Activated CD8-positive, alpha-beta T cell treated with anti-CD3 and anti-CD28 coated beads for 36 hours (primary cell): ENCODE results near the gene FOXP4. TPM values are rescaled to one million over a fixed set of nuclear protein-coding genes. Genes with fewer than 3 reads are reported as not detected.

Source experiments
- ATAC-seq: fragments of 200-7000 bp; cut with Tn5 transposase; one replicate; pipeline ENCODE4 v1.10.0; 2021; ENCODE audit warnings: mild to moderate bottlenecking, moderate library complexity
- CTCF ChIA-PET: fragments of 350-600 bp; sonication (Branson Sonifier 250); formaldehyde crosslinking; loops from one replicate; lab custom pipeline; 2021; ENCODE audit warnings: antibody characterized with exemption; lab: Charles Lee
- POLR2A ChIA-PET: fragments of 350-600 bp; sonication (Branson Sonifier 250); formaldehyde crosslinking; loops from one replicate; lab custom pipeline; 2021; ENCODE audit warnings: antibody characterized with exemption; lab: Charles Lee
- DNase-seq: peaks from one replicate; pipeline ENCODE4 v3.0.0-alpha.2; 2020
- H3K27ac Mint-ChIP-seq: one replicate; pipeline ENCODE4 v1.8.0; 2021; ENCODE audit warnings: mild to moderate bottlenecking, mixed read lengths
- H3K27me3 Mint-ChIP-seq: one replicate; pipeline ENCODE4 v1.8.0; 2021; ENCODE audit warnings: mixed read lengths
- H3K36me3 Mint-ChIP-seq: one replicate; pipeline ENCODE4 v1.8.0; 2021; ENCODE audit warnings: low read depth, mixed read lengths
- H3K4me1 Mint-ChIP-seq: one replicate; pipeline ENCODE4 v1.8.0; 2021; ENCODE audit warnings: low read depth, mixed read lengths
- H3K4me3 Mint-ChIP-seq: one replicate; pipeline ENCODE4 v1.8.0; 2021; ENCODE audit warnings: mild to moderate bottlenecking, moderate library complexity, mixed read lengths
- H3K9me3 Mint-ChIP-seq: one replicate; pipeline ENCODE4 v1.8.0; 2021; ENCODE audit warnings: mixed read lengths
- intact Hi-C: fragments of 100-400 bp; cut with micrococcal nuclease; formaldehyde crosslinking; loops from one replicate; pipeline ENCODE4 v1.10.0; 2022
- total RNA-seq, 2 experiments: library from RNA; stranded (reverse); gene quantifications; one replicate each; pipeline ENCODE4 v1.2.3, GENCODE V29; 2021
- TF ChIP-seq, protein P1 (sequence below): fragments of 200-600 bp; IDR thresholded peaks from one replicate; pipeline ENCODE4 v1.8.0; 2022; ENCODE audit warnings: antibody characterized with exemption, mild to moderate bottlenecking

Gene FOXP4
- total RNA-seq, 2 experiments from 2014 or later: 11.0 to 11.8 TPM

DNA sequence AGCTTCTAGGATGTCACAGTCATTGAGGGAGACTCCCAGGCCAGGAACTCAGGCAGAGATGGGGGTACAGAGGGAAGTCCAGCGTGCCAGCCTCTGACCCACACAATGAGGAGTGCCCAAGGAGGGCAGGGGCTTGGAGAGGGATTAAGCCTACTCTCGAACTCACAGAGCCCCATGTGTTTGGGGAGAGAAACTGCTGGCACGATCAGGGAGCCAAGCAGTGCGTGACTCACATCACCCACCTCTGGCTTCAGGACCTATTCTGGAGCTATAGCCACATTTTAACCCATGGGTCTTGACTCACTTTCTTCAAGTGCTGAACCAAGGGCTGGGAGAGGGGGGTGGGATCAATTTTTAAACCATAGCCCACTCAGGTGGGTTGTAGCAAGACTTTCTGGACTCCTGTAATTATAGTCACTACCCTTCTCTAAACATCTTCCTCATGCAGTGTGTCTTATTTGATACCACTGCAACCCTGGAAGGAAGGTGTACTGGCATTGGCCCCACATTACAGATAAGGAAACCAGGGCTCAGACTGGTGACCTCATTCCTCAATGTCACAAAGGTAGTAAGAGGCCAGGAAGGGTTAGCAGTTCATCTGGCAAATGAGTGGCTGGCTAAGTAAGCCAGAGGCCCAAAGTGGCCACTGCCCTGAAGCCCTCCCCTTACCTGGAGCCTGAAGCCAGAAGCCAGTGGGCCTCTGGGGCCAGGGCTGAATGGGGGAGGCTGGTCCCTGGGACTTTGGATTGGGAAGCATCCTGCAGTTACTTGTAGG, 12.0 kb downstream of the FOXP4 start:
- Mint-ChIP-seq H3K9me3 (no peaks in the 10 kb centered on the region), H3K4me3 (no peak overlapping the region), H3K27me3 (peaks cover 12% of the 10 kb centered on the region), H3K36me3 (peaks cover 5% of the 10 kb centered on the region), H3K27ac (no peak overlapping the region), H3K4me1 (peaks cover 22% of the 10 kb centered on the region)
- TF ChIP-seq, protein P1, sequence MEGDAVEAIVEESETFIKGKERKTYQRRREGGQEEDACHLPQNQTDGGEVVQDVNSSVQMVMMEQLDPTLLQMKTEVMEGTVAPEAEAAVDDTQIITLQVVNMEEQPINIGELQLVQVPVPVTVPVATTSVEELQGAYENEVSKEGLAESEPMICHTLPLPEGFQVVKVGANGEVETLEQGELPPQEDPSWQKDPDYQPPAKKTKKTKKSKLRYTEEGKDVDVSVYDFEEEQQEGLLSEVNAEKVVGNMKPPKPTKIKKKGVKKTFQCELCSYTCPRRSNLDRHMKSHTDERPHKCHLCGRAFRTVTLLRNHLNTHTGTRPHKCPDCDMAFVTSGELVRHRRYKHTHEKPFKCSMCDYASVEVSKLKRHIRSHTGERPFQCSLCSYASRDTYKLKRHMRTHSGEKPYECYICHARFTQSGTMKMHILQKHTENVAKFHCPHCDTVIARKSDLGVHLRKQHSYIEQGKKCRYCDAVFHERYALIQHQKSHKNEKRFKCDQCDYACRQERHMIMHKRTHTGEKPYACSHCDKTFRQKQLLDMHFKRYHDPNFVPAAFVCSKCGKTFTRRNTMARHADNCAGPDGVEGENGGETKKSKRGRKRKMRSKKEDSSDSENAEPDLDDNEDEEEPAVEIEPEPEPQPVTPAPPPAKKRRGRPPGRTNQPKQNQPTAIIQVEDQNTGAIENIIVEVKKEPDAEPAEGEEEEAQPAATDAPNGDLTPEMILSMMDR: no peak
- ChIA-PET CTCF (no interaction called here), POLR2A (no interaction called here)
- DNase-seq (no peak), ATAC-seq (no peak)
- intact Hi-C loops: no loop called here

DNA sequence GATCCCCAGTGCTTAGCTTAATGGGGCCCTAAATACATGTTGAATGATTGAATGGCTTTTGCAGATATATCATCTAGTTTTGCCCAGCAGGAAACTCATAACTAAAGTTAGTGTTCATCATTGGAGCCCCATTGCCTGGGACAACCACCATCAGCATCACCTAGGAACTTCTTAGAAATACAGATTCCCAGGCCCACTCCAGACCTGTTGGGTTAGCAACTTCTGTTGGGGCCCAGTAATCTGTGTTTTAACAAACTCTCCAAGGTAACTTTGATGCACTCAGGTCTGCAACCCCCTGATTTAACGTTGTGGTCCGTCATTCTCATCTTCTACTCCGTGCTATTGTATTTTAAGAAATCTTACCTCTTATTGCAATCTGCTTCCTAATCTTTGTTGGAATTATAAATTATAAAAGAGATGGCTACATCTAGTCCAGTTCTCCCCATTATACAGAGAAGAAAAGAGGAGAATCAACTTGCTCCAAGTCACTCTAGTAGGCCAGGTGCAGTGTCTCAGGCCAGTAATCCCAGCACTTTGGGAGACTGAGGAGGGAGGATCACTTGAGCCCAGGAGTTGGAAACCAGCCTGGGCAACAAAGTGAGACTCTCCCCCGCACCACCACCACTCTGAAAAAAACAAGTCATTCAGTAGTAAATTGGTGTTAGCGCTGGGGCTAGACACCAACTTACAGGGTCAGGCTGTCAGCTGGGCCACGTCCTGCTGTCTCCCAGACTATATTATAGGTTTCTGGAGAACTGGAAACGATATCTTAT, 13.7 kb downstream of the FOXP4 start:
- Mint-ChIP-seq H3K4me1 (peaks cover 22% of the 10 kb centered on the region), H3K9me3 (no peaks in the 10 kb centered on the region), H3K36me3 (peaks cover 2% of the 10 kb centered on the region), H3K27ac (peak overlapping the region; percentile 87), H3K4me3 (peak overlapping the region; percentile 79), H3K27me3 (peaks cover 8% of the 10 kb centered on the region)
- intact Hi-C loops: no loop called here
- ChIA-PET POLR2A (interaction anchor here (0.7 to 0.9 kb wide), 2 partner anchors 12 to 175 kb away, joined by 3 read pairs; no protein-coding TSS in a partner anchor), CTCF (interaction anchor here (0.6 kb wide), 1 partner anchor 10 kb away, joined by 3 read pairs; no protein-coding TSS in a partner anchor)
- ATAC-seq (no peak), DNase-seq (no peak)
- TF ChIP-seq, protein P1: no peak

DNA sequence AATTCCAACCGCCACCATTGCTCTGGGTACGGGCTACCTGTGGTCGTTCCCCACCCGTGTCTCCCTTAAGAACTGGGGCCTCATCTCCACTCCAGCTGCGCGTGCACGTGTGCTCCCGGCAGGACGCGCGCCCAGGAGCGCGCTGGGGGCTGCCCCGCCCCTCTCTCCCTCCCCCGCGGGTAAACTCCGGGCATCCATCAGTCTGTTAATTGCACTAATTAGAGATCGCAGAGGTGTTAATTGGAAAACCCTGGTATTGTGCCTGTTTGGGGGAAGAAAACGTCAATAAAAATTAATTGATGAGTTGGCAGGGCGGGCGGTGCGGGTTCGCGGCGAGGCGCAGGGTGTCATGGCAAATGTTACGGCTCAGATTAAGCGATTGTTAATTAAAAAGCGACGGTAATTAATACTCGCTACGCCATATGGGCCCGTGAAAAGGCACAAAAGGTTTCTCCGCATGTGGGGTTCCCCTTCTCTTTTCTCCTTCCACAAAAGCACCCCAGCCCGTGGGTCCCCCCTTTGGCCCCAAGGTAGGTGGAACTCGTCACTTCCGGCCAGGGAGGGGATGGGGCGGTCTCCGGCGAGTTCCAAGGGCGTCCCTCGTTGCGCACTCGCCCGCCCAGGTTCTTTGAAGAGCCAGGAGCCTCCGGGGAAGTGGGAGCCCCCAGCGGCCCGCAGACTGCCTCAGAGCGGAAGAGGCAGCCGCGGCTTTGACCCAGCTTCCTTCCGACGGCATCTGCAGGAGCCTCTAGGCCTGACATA, 14.4 kb downstream of the FOXP4 start:
- intact Hi-C loops: no loop called here
- Mint-ChIP-seq H3K27me3 (peaks cover 7% of the 10 kb centered on the region), H3K36me3 (peaks cover 5% of the 10 kb centered on the region), H3K4me1 (peaks cover 22% of the 10 kb centered on the region), H3K9me3 (no peaks in the 10 kb centered on the region), H3K4me3 (peak overlapping the region; percentile 79), H3K27ac (peak overlapping the region; percentile 87)
- ChIA-PET CTCF (interaction anchor here (1.1 kb wide), 1 partner anchor 136 kb away, joined by 4 read pairs; no protein-coding TSS in a partner anchor), POLR2A (interaction anchor here (0.7 to 1.3 kb wide), 4 partner anchors 9 to 144 kb away, joined by 3 to 4 read pairs (median 3); no protein-coding TSS in a partner anchor)
- peak; percentile 94 for DNase-seq
- ATAC-seq: peak; percentile 98
- TF ChIP-seq, protein P1: no peak

DNA sequence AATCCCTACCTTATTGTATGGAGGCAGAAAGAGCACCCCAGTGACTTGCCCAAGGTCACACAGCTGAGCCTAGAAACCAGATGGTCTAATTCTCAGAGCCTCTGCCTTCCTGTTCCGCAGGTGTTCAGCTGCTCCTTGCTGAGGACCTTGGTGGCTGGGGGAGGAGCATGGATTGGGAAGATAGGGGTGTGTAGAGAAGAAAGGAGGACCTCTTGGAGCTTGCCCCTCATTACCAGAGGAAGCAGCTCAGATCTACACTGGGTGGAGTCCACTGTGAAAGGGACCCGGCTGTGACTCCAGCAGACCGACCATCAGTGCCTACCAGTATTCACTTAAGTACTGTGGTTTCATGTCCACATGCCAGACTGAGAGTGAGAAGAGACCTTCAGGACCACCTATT, 15.2 kb downstream of the FOXP4 start:
- peak overlapping the region; percentile 79 for H3K4me3 Mint-ChIP-seq

More for the DNA sequence above, 15.2 kb downstream of the FOXP4 start:
- peak overlapping the region; percentile 87 for H3K27ac Mint-ChIP-seq
- DNase-seq (no peak), ATAC-seq (peak; percentile 5)
- peaks cover 3% of the 10 kb centered on the region for H3K27me3 Mint-ChIP-seq
- peaks cover 8% of the 10 kb centered on the region for H3K36me3 Mint-ChIP-seq
- ChIA-PET CTCF (interaction anchor here (1.1 kb wide), 1 partner anchor 137 kb away, joined by 4 read pairs; no protein-coding TSS in a partner anchor), POLR2A (interaction anchor here (0.8 to 1.3 kb wide), 4 partner anchors 9 to 144 kb away, joined by 3 to 4 read pairs (median 3); no protein-coding TSS in a partner anchor)
- H3K9me3 Mint-ChIP-seq: no peaks in the 10 kb centered on the region
- peaks cover 22% of the 10 kb centered on the region for H3K4me1 Mint-ChIP-seq
- intact Hi-C loops: no loop called here
- TF ChIP-seq, protein P1: no peak
